Testis (tissue), 3 donors: ENCODE measurements around the gene COPS9. TPM values are rescaled to one million over a fixed set of nuclear protein-coding genes. Genes with fewer than 3 reads are reported as not detected.

Experiments
- DNase-seq: peaks from one replicate; pipeline ENCODE4 v3.0.0-alpha.2; 2019
- H3K27ac ChIP-seq, 2 donors: fragments of 200-600 bp; sonication (generic); one replicate each; pipeline ENCODE4 v1.5.1; 2019
- H3K27me3 ChIP-seq: fragments of 200-600 bp; sonication (generic); one replicate; pipeline ENCODE4 v1.5.1; 2019
- H3K36me3 ChIP-seq: fragments of 200-600 bp; sonication (generic); one replicate; pipeline ENCODE4 v1.5.1; 2017; ENCODE audit warnings: low read depth; ENCODE audit errors: missing control alignments
- H3K4me1 ChIP-seq: fragments of 200-600 bp; sonication (generic); one replicate; pipeline ENCODE4 v1.5.1; 2019
- H3K4me3 ChIP-seq, 2 donors: fragments of 200-600 bp; sonication (generic); one replicate each; pipeline ENCODE4 v1.5.1; 2017 to 2019
- H3K9me3 ChIP-seq: fragments of 200-600 bp; sonication (generic); one replicate; pipeline ENCODE4 v1.5.1; 2017
- POLR2A ChIP-seq: fragments of 450-650 bp; IDR thresholded peaks from one replicate; pipeline ENCODE4 v1.6.1; 2017; ENCODE audit warnings: antibody characterized with exemption, mild to moderate bottlenecking, moderate library complexity
- WGBS, 2 donors: methylation state at CpG; one replicate each; pipeline ENCODE4 v1.1.5; 2018; 5-methylcytosine and 5-hydroxymethylcytosine counted together
- intact Hi-C: fragments of 100-400 bp; cut with DNase I; formaldehyde crosslinking; loops from one replicate; pipeline ENCODE4 v1.15.1; 2023; ENCODE audit warnings: low total_unique reads
- polyA plus RNA-seq: library from polyadenylated mRNA; stranded (reverse); fragments of 350-450 nt; fragmentation: Illumina TruSeq; extraction: RNeasy Lipid Tissue Mini Kit (QIAGEN cat#74804); gene quantifications from one replicate; pipeline ENCODE4 v1.2.3, GENCODE V29; 2014; ENCODE audit warnings: low read depth, low replicate concordance; ENCODE audit not compliant: insufficient read depth
- total RNA-seq, 2 donors: library from RNA; depleted of rRNA; stranded (reverse); fragments of >200 nt; gene quantifications; one replicate each; pipeline ENCODE4 v1.2.3, GENCODE V29; 2016
- TF ChIP-seq, protein P1 (sequence below), 3 experiments: fragments of 450-650 bp in 2 of 3; fragments of 200-600 bp in 1 of 3; sonication (generic) in 1 of 3; IDR thresholded peaks; one replicate each; pipeline ENCODE4 v1.5.1; 2016 to 2019; ENCODE audit warnings: antibody characterized with exemption in 3 of 3, mild to moderate bottlenecking in 2 of 3, moderate library complexity in 1 of 3

COPS9 gene
- total and polyA plus RNA-seq, 3 donors from 2014 or later, result 167 to 201 (median 170) TPM

DNA sequence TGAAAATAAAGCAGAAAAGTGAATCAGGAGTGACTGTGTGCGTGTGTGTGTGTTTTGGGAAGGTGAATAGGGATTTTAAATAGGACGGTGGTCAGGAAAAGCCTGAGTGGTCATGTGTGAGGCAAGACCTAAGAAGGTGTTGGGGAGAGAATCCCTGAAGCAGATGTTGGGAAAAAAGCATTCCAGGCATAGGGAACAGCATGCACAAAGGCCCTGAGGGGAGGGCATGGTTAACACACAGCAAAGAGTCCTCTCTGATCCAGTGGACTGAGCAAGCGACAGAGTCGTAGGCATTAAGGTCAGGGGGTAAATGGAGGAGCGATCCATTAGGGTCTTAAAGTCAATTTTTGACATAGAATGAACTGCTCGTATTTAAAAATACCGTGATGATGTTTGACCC is 38.4 kb upstream of the COPS9 start:
- DNase-seq, result no peak
- 75 to 81% methylated on average over 7 of the region's 7 CpGs for WGBS, 2 donors
- no peak for TF ChIP-seq POLR2A
- TF ChIP-seq, protein P1, sequence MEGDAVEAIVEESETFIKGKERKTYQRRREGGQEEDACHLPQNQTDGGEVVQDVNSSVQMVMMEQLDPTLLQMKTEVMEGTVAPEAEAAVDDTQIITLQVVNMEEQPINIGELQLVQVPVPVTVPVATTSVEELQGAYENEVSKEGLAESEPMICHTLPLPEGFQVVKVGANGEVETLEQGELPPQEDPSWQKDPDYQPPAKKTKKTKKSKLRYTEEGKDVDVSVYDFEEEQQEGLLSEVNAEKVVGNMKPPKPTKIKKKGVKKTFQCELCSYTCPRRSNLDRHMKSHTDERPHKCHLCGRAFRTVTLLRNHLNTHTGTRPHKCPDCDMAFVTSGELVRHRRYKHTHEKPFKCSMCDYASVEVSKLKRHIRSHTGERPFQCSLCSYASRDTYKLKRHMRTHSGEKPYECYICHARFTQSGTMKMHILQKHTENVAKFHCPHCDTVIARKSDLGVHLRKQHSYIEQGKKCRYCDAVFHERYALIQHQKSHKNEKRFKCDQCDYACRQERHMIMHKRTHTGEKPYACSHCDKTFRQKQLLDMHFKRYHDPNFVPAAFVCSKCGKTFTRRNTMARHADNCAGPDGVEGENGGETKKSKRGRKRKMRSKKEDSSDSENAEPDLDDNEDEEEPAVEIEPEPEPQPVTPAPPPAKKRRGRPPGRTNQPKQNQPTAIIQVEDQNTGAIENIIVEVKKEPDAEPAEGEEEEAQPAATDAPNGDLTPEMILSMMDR (IDR thresholded peaks at IDR 0.05), result no peak
- H3K4me1 ChIP-seq, result no peaks in the 10 kb centered on the region
- intact Hi-C loops, result no loop called here
- no peaks in the 10 kb centered on the region for H3K36me3 ChIP-seq
- H3K9me3 ChIP-seq, result no peaks in the 10 kb centered on the region
- no peaks in the 10 kb centered on the region for H3K27me3 ChIP-seq
- no peak overlapping the region for H3K27ac ChIP-seq
- no peak overlapping the region for H3K4me3 ChIP-seq

DNA sequence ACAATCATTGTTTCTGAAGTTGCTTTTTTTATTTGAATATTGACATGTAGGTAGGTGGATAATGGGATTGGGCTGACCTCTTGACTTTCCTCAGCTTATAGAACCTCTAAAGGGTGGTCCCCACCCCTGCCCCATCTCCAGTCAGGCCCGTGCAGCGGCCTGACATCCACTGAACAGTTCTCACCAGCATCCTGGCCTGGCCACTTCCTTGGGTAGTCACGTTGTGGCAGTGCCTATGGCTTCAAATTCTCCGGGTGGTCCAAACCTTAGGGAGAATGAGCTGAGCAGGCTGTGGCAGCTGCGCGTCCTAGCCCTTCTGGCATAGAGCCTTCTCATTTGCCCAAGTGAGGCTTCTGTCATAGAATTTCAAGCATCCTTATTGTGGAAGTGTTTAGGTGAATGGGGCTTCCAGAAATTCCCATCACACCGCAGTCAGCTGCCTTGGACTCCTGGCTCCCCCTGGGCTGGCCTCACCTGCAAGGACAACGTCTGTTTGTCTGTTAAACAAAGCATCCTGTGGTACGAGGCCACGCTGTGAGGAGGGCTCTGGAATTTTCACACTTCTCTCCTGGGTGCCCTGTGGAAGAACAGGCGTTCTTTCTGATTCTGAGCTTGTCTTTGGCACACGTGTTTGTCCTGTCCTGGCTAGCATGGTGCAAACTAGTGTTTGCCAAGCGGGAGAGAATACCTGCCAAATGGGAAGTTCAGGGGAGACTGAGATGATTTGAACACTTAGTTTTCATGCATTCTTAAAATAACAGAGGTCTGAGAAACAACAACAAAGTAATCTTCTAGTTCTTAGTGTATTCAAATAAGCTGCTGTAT is 36.2 kb upstream of the COPS9 start:
- no peak overlapping the region for H3K27ac ChIP-seq
- 82 to 86% methylated on average over 13 of the region's 13 CpGs for WGBS, 2 donors
- H3K4me3 ChIP-seq, result no peak overlapping the region
- H3K27me3 ChIP-seq, result no peaks in the 10 kb centered on the region
- no peaks in the 10 kb centered on the region for H3K9me3 ChIP-seq
- no peaks in the 10 kb centered on the region for H3K4me1 ChIP-seq
- TF ChIP-seq, protein P1 (IDR thresholded peaks at IDR 0.05), result no peak
- no peak for TF ChIP-seq POLR2A
- no peak for DNase-seq
- intact Hi-C loops, result no loop called here
- H3K36me3 ChIP-seq, result no peaks in the 10 kb centered on the region

DNA sequence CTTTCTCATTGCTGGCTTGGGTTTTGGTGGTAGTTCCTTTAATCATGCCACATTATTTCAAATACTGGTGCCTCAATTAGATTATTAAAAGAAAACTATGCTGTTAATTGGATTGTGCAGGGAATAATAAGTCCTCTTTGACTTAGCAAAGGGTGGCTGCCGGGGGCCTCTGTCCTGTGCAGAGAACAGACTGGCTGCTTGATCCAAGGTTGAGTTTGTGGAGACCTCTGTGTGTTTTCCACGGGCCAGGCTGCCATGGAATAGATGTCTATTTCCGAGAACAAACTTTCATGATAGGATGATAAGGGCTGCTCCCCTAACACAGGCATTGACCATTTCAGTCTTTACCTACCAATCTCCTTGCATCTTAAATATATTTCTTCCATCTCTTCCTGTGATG is 34.8 kb upstream of the COPS9 start:
- no peak overlapping the region for H3K4me3 ChIP-seq
- H3K9me3 ChIP-seq, result no peaks in the 10 kb centered on the region
- no peaks in the 10 kb centered on the region for H3K4me1 ChIP-seq
- intact Hi-C loops, result no loop called here
- DNase-seq, result no peak
- no peaks in the 10 kb centered on the region for H3K36me3 ChIP-seq
- 67 to 79% methylated on average over 3 of the region's 3 CpGs for WGBS, 2 donors
- TF ChIP-seq, protein P1 (IDR thresholded peaks at IDR 0.05), result no peak
- no peak for TF ChIP-seq POLR2A
- no peak overlapping the region for H3K27ac ChIP-seq
- no peaks in the 10 kb centered on the region for H3K27me3 ChIP-seq

DNA sequence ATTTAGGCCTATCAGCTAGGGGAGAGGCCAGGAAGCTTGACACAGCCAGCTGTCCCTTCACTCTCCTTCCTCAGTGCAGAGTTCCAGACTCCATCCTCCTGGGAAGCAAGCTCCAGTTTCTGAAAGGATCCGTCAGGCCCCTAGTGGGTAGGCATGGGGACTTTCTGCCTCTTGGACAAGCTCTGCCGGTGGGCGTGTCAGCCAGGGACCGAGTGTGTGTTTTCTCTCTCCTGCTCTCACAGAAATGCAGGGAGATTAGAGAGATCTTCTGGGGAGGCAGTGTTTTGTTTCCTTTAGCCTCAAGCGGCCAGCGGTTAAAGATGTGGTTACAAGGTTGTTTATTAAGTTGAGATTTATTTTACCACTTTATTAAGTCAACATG is 34.2 kb upstream of the COPS9 start:
- Histone ChIP-seq H3K27me3 (no peaks in the 10 kb centered on the region), H3K4me3 (no peak overlapping the region), H3K4me1 (no peaks in the 10 kb centered on the region), H3K9me3 (no peaks in the 10 kb centered on the region), H3K27ac (no peak overlapping the region), H3K36me3 (no peaks in the 10 kb centered on the region)
- no peak for DNase-seq
- TF ChIP-seq, protein P1 (IDR thresholded peaks at IDR 0.05), result no peak
- TF ChIP-seq POLR2A, result no peak
- intact Hi-C loops, result no loop called here
- 32 to 45% methylated on average over 6 of the region's 6 CpGs for WGBS, 2 donors
